ENCODE measurements around the gene HEXD. TPM values are rescaled to one million over a fixed set of nuclear protein-coding genes. Genes with fewer than 3 reads are reported as not detected.

HEXD gene
- total and polyA plus RNA-seq, 5 donors: 13.6 to 24.4 (median 19.4) TPM

DNA sequence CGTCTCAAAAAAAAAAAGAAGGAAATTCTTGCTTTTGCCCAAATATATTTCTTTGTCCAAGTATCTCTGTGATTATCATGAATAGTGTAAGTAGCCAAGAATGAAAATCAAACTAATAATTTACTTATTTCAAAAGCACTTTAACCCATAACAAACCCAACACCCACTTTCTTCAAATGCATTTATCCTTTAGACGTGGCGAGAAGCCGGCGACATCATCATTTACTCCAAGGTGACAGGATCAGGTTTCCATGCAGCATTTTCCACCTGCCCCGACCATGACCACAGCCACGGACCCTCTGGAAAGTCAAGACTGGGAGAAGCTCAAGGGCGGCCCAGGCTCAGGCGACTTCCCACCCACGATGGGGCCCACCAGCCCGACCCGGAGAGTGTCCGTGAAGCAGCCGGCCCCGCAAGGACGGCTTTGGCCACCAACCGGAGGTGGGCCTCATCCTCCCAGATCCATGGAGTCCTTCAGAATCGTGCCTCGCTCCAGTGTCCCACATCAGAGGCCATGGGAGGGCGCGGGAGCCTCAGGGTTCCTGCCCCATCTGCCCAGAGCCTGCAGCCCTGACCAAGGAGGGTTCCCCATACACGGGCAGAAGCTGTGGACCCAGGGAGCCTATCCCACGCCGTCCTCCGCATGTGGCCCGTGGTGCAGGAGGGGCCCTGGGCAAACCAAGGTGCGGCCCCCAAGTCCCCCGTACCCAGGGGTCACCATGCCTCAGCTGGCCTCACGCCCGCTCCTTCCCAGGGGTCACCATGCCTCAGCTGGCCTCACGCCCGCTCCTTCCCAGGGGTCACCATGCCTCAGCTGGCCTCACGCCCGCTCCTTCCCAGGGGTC is 27.9 kb upstream of the HEXD start:
- ATAC-seq: no peak
- Histone ChIP-seq H3K9me3 (ENCODE audit: control insufficient read depth, low read length) (no peaks in the 10 kb centered on the region), H3K4me3 (ENCODE audit: low read length) (no peak overlapping the region), H3K27me3 (ENCODE audit: control insufficient read depth, insufficient read depth) (no peaks in the 10 kb centered on the region), H3K4me1 (ENCODE audit: control insufficient read depth, insufficient read depth, low read length) (no peaks in the 10 kb centered on the region), H3K27ac (ENCODE audit: low read length) (no peak overlapping the region)
- peak in 2 of 3 donors; percentile 43 to 45 for DNase-seq
- WGBS: 95% methylated on average over 31 of the region's 34 CpGs
- intact Hi-C loops (cut with DNase I): no loop called here

DNA sequence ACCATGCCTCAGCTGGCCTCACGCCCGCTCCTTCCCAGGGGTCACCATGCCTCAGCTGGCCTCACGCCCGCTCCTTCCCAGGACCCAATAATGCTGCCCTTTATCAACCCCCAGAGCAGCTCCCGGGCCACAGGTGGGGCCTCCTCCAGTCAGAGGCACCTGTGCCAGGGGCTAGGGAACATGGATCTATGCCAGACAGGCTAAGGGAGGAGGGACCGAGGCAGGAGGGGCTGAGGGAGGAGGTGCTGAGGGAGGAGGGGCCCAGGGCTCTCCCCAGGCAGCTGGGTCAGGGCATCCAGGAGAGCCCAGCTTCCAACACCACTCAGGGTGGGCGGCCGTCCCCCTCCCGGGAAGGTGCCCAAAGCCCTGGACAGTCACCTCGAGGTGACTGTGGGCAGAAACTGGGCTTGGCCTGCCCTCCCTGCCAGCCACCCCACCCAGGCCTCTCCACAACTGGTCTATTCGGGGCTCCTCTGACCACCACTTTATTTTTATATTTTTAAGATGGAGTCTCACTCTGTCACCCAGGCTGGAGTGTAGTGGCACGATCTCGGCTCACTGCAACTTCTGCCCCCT is 27.2 kb upstream of the HEXD start:
- H3K27me3 ChIP-seq (ENCODE audit: control insufficient read depth, insufficient read depth): no peaks in the 10 kb centered on the region
- no peaks in the 10 kb centered on the region for H3K4me1 ChIP-seq (ENCODE audit: control insufficient read depth, insufficient read depth, low read length)
- WGBS: 93% methylated on average over 13 of the region's 13 CpGs
- no peak overlapping the region for H3K27ac ChIP-seq (ENCODE audit: low read length)
- ATAC-seq (no peak), DNase-seq (peak in 2 of 3 donors; percentile 5 to 42)
- intact Hi-C loops (cut with DNase I): no loop called here
- H3K9me3 ChIP-seq (ENCODE audit: control insufficient read depth, low read length): no peaks in the 10 kb centered on the region
- no peak overlapping the region for H3K4me3 ChIP-seq (ENCODE audit: low read length)

GRCh38 chr17:82391496-82392066 is 26.6 kb upstream of the HEXD start:
- WGBS: 97% methylated on average over 23 of the region's 23 CpGs
- DNase-seq: peak in 1 of 3 donors; percentile 36

GRCh38 chr17:82392209-82392920 is 25.8 kb upstream of the HEXD start:
- no peak overlapping the region for H3K27ac ChIP-seq (ENCODE audit: low read length)
- H3K27me3 ChIP-seq (ENCODE audit: control insufficient read depth, insufficient read depth): no peaks in the 10 kb centered on the region
- no peaks in the 10 kb centered on the region for H3K4me1 ChIP-seq (ENCODE audit: control insufficient read depth, insufficient read depth, low read length)
- no peak overlapping the region for H3K4me3 ChIP-seq (ENCODE audit: low read length)
- intact Hi-C loops (cut with DNase I): no loop called here
- DNase-seq (peak in 2 of 3 donors; percentile 31 to 37), ATAC-seq (no peak)
- WGBS: 91% methylated on average over 28 of the region's 28 CpGs
- H3K9me3 ChIP-seq (ENCODE audit: control insufficient read depth, low read length): no peaks in the 10 kb centered on the region

More at GRCh38 chr17:82391496-82392066, 26.6 kb upstream of the HEXD start:
- Histone ChIP-seq H3K4me1 (ENCODE audit: control insufficient read depth, insufficient read depth, low read length) (no peaks in the 10 kb centered on the region), H3K27ac (ENCODE audit: low read length) (no peak overlapping the region), H3K27me3 (ENCODE audit: control insufficient read depth, insufficient read depth) (no peaks in the 10 kb centered on the region), H3K9me3 (ENCODE audit: control insufficient read depth, low read length) (no peaks in the 10 kb centered on the region), H3K4me3 (ENCODE audit: low read length) (no peak overlapping the region)
- intact Hi-C loops (cut with DNase I): no loop called here
- ATAC-seq: no peak

DNA sequence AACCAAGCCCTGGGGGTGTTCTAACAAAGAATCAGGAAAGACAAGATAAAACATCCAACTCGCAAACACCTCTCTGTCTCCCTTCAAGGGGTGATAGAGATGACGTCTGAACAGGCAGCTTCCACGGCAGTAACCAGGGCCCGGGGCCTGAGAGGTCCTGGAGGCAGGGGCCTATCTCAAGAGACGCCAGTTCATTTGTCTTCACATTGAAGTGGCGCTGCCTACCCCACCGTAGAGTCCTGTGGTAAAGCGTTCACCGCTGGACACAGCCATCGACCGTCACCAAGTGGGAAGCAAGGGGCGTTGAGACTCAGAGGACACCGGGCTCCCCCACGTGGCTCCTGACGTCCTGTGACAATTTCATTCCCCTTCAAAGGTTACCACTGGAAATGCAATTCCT is 25.2 kb upstream of the HEXD start:
- Histone ChIP-seq H3K27ac (ENCODE audit: low read length) (no peak overlapping the region), H3K4me3 (ENCODE audit: low read length) (no peak overlapping the region), H3K9me3 (ENCODE audit: control insufficient read depth, low read length) (no peaks in the 10 kb centered on the region), H3K27me3 (ENCODE audit: control insufficient read depth, insufficient read depth) (no peaks in the 10 kb centered on the region), H3K4me1 (ENCODE audit: control insufficient read depth, insufficient read depth, low read length) (no peaks in the 10 kb centered on the region)
- 80% methylated on average over 15 of the region's 15 CpGs for WGBS
- DNase-seq: peak in 2 of 3 donors; percentile 19 to 21
- ATAC-seq: no peak
- intact Hi-C loops (cut with DNase I): no loop called here

GRCh38 chr17:82394278-82394677 is 23.9 kb upstream of the HEXD start:
- no peak for ATAC-seq
- H3K27ac ChIP-seq (ENCODE audit: low read length): no peak overlapping the region
- 87% methylated on average over 12 of the region's 12 CpGs for WGBS
- no peaks in the 10 kb centered on the region for H3K9me3 ChIP-seq (ENCODE audit: control insufficient read depth, low read length)
- H3K4me3 ChIP-seq (ENCODE audit: low read length): no peak overlapping the region
- DNase-seq: peak in 2 of 3 donors; percentile 6 to 25
- H3K4me1 ChIP-seq (ENCODE audit: control insufficient read depth, insufficient read depth, low read length): no peaks in the 10 kb centered on the region
- no peaks in the 10 kb centered on the region for H3K27me3 ChIP-seq (ENCODE audit: control insufficient read depth, insufficient read depth)
- intact Hi-C loops (cut with DNase I): no loop called here

DNA sequence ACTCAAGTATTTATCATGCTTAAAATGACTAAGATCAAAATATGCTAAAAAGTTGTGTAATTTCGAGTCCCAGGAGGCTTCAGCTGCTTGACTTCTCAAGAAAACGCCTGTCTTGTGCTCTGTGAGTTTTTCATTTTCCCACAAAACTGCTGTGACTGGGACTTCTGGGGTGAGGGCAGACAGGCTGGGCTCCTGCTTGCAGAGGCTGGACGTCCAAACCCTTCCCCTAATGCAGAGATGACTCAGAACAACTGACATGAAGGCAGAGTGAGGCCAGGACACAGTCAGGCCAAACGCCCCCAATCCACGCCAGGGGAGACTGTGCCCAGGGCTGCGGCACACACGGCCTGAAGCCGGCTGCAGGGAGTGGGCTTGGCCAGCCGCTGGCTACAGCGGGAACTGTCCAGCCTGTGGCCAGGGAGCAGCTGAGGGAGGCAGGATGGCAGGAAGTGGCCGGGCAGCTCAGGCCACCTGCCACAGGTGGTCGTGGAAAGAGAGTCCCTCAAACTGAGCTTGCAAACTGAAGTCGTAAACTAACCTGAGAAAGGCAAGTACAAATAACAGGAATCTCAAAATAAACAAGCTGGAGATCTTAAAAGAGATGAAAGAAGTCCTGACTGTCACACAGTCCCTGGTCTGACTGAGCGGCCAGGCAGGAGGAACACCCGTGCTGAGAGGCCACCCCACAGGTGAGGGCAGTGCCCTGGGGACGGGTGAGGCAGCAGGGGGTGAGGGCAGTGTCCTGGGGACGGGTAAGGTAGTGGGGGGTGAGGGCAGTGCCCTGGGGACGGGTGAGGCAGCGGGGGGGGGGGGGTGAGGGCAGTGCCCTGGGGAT is 21.3 kb upstream of the HEXD start:
- H3K27me3 ChIP-seq (ENCODE audit: control insufficient read depth, insufficient read depth): no peaks in the 10 kb centered on the region
- peak; percentile 38 to 55 for ATAC-seq
- H3K4me1 ChIP-seq (ENCODE audit: control insufficient read depth, insufficient read depth, low read length): no peaks in the 10 kb centered on the region
- intact Hi-C loops (cut with DNase I): no loop called here
- DNase-seq: peak in 2 of 3 donors; percentile 25 to 58
- no peaks in the 10 kb centered on the region for H3K9me3 ChIP-seq (ENCODE audit: control insufficient read depth, low read length)
- no peak overlapping the region for H3K27ac ChIP-seq (ENCODE audit: low read length)
- H3K4me3 ChIP-seq (ENCODE audit: low read length): no peak overlapping the region
- WGBS: 74% methylated on average over 18 of the region's 19 CpGs

GRCh38 chr17:82397449-82398335 is 20.5 kb upstream of the HEXD start:
- Histone ChIP-seq H3K27ac (ENCODE audit: low read length) (no peak overlapping the region), H3K4me1 (ENCODE audit: control insufficient read depth, insufficient read depth, low read length) (no peaks in the 10 kb centered on the region), H3K27me3 (ENCODE audit: control insufficient read depth, insufficient read depth) (no peaks in the 10 kb centered on the region), H3K9me3 (ENCODE audit: control insufficient read depth, low read length) (no peaks in the 10 kb centered on the region), H3K4me3 (ENCODE audit: low read length) (no peak overlapping the region)
- WGBS: 86% methylated on average over 38 of the region's 38 CpGs
- intact Hi-C loops (cut with DNase I): no loop called here
- DNase-seq (peak in 2 of 3 donors; percentile 48 to 49), ATAC-seq (peak in 1 of 2 donors; percentile 29)

DNA sequence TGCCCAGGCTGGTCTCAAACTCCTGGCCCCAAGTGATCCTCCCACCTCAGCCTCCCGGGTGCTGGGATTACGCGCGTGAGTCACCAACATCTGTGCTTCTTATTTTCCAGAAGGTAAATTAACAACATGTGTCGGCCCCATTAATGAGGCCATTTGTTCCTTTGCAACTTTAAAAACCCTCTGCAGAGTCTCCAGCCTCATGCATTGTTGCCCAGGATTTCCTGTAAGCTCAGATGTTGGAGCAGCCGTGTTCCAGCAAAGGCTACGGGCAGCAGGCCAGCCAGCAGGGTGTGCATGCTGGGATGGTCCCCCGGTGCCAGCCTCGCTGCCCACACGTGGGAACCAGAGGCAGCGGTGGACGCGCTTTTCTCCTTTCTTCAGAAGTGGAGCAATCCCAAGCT is 19.1 kb upstream of the HEXD start:
- ATAC-seq (no peak), DNase-seq (peak in 2 of 3 donors; percentile 66 to 70)
- Histone ChIP-seq H3K9me3 (ENCODE audit: control insufficient read depth, low read length) (no peaks in the 10 kb centered on the region), H3K4me3 (ENCODE audit: low read length) (no peak overlapping the region), H3K27me3 (ENCODE audit: control insufficient read depth, insufficient read depth) (no peaks in the 10 kb centered on the region), H3K4me1 (ENCODE audit: control insufficient read depth, insufficient read depth, low read length) (no peaks in the 10 kb centered on the region), H3K27ac (ENCODE audit: low read length) (no peak overlapping the region)
- 58% methylated on average over 13 of the region's 13 CpGs for WGBS
- intact Hi-C loops (cut with DNase I): no loop called here
